Adipocyte (in vitro differentiated cells): ENCODE results near the gene LGMN.

Experiments
- DNase-seq: peaks from one replicate; pipeline ENCODE4 v3.0.0-alpha.2; 2015; ENCODE audit warnings: low read depth
- H3K27me3 ChIP-seq: replicated peaks from 2 replicates; pipeline ENCODE4 v1.7.0; 2013; ENCODE audit warnings: mild to moderate bottlenecking, low read length, moderate library complexity; ENCODE audit not compliant: control insufficient read depth, insufficient read depth
- H3K36me3 ChIP-seq: 2 replicates; pipeline ENCODE4 v1.7.0; 2013; ENCODE audit warnings: low read length, mild to moderate bottlenecking, moderate library complexity; ENCODE audit not compliant: control insufficient read depth, insufficient read depth, severe bottlenecking
- H3K4me1 ChIP-seq: 2 replicates; pipeline ENCODE4 v1.7.0; 2013; ENCODE audit warnings: mild to moderate bottlenecking, low read length, moderate library complexity; ENCODE audit not compliant: control insufficient read depth, insufficient read depth
- H3K4me3 ChIP-seq: 2 replicates; pipeline ENCODE4 v1.7.0; 2013; ENCODE audit warnings: mild to moderate bottlenecking, low read length, moderate library complexity
- H3K9ac ChIP-seq: 2 replicates; pipeline ENCODE4 v1.7.0; 2013; ENCODE audit warnings: mild to moderate bottlenecking, low read length, moderate library complexity
- H3K9me3 ChIP-seq: 2 replicates; pipeline ENCODE4 v1.7.0; 2013; ENCODE audit warnings: mild to moderate bottlenecking, low read length, moderate library complexity; ENCODE audit not compliant: control insufficient read depth

LGMN gene

DNA sequence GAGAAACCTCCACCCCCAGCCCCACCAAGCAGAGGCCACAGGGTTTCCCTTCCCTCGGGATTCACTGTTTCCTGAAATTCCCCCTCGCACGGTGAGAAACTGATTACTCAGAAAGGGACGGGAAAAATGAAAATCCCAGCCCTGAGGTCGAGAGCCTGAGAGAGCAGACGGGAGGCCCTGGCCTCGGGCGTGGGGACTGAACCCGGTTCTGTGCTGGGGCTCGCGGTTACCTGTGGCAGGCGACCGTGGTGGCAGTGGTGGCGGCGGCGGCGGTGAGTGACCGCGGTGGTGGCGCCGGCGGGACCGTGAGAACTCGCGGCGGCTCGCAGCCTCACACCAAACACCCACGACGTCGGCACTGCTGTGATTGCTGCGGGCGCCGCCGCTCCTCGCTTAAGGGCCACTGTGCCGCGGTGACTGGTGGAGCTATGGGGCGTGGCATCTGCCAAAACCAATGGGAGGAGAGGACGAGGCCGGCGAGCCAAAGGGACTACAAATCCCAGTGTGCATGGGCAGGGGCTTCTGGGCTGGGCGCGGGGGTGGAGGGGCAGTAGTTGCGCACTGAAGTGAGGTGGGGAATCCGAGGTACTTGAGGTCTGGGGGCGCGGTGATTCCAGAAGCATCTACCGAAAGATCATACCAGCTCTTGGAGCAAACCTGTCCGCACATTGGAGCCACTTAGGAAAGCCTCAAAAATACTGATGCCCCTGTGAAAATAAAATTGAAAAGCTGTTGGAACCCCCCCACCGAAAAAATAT is at the start of gene LGMN:
TSS of gene LGMN (minus strand) at position 369 of the 758 bp plus-strand sequence. CDS start 15,841 bp downstream, outside the sequence.
- DNase-seq, result peak; percentile 98
- peaks cover 5% of the 10 kb centered on the region for H3K4me1 ChIP-seq
- no peaks in the 10 kb centered on the region for H3K36me3 ChIP-seq
- peaks cover 5% of the 10 kb centered on the region for H3K27me3 ChIP-seq
- H3K9ac ChIP-seq, result peak within 1 kb of the TSS; percentile 88
- H3K9me3 ChIP-seq, result no peaks in the 10 kb centered on the region
- H3K4me3 ChIP-seq, result peak within 1 kb of the TSS; percentile 96

DNA sequence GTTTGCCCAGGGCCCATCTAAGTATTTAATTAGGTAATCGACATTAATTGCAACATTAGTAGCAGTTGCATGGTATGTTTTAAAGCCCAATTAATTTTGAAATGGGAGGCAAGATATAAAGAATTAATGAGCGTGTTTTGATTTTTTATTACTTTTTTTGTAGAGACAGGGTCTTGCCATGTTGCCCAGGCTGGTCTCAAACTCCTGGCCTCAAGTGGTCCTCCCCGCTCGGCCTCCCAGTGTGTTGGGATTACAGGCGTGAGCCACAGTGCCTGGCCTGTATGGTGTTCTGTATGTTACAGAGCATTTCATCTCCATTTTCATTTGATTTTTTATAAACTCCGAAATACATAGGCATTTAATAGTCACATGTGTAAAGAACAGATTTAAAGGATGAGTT is 46.5 kb upstream of the LGMN start:
- Histone ChIP-seq H3K27me3 (no peaks in the 10 kb centered on the region), H3K9ac (peak overlapping the region; percentile 98), H3K9me3 (peaks cover 4% of the 10 kb centered on the region), H3K4me3 (peak overlapping the region; percentile 95), H3K36me3 (peaks cover 24% of the 10 kb centered on the region), H3K4me1 (peaks cover 28% of the 10 kb centered on the region)
- no peak for DNase-seq

DNA sequence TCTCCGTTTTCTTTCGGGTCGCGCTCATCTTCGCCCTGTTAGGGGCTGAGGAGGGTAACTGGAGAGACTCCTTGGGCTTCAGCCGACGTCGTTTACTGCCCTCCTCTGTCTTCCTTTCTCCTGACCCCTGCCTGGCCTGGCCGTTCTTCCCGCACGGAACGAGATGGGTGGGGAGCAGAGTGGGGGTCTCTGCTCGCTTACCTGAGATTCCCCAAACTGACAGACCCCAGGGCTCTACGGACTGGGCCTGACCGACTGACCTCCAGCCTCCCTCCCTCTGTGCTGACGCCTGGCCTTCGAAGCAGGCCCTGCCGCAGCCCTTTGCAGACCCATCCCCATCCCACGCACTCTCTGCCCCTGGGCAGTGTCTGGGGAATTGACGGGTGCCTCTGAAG is 46.1 kb upstream of the LGMN start:
- Histone ChIP-seq H3K36me3 (peaks cover 20% of the 10 kb centered on the region), H3K9me3 (peaks cover 8% of the 10 kb centered on the region)
- peak; percentile 46 for DNase-seq

DNA sequence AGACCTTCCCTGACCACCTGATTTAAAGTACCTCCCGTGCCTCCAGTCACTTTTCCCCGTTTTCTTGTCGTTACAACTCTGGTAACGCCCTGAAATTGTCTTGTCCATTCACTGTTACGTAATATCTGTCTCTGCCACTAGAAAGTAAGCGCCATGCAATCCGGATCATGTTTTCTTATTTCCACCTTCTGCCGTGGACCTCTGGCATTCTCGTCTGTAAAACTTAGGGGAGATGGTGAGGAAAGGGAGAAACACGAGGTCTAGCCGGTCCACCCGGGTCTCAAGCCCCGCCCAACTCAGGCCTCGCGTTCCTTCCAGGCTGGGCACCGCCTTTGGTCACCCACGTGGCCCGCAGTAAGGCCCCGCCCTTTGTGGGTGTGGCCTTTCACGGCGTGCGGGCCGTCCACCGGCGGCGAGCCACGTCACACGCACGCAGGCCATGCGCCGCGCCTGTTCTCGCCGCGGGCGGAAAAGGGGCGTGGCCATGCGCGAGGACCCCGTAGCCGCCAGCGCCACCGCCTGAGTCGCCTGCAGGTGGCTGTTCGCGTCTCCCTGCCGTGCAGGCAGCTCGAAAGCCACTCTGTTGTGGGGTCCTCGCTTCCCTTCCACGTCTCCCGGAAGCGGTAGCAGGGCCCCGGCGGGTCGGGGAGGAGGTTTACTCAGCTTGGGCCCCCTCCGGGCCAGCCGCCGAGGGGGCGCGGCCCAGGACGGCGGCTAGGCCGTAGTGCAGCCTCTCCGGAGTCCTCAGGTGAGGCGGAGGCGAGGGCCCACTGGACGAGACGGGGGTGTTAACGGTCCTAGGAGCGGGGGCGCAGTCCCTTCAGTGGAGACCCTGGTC is 45.5 kb upstream of the LGMN start, which contains the start of gene GOLGA5:
TSS of gene GOLGA5 (plus strand) at position 597 of the 838 bp plus-strand sequence. CDS start 3,133 bp downstream, outside the sequence.
- peaks cover 25% of the 10 kb centered on the region for H3K4me1 ChIP-seq
- peak within 1 kb of the TSS; percentile 95 for H3K4me3 ChIP-seq
- no peaks in the 10 kb centered on the region for H3K27me3 ChIP-seq
- peaks cover 19% of the 10 kb centered on the region for H3K36me3 ChIP-seq
- peak; percentile 99 for DNase-seq
- H3K9ac ChIP-seq, result peak within 1 kb of the TSS; percentile 98
- H3K9me3 ChIP-seq, result peaks cover 14% of the 10 kb centered on the region

More for the DNA sequence above, 46.1 kb upstream of the LGMN start:
- H3K4me1 ChIP-seq, result peaks cover 25% of the 10 kb centered on the region
- no peaks in the 10 kb centered on the region for H3K27me3 ChIP-seq
- H3K9ac ChIP-seq, result peak overlapping the region; percentile 98
- H3K4me3 ChIP-seq, result peak overlapping the region; percentile 95

- peak overlapping the region; percentile 95 for H3K4me3 ChIP-seq
- no peaks in the 10 kb centered on the region for H3K27me3 ChIP-seq
- H3K9ac ChIP-seq, result no peak overlapping the region
- H3K9me3 ChIP-seq, result peaks cover 19% of the 10 kb centered on the region
- H3K4me1 ChIP-seq, result peaks cover 25% of the 10 kb centered on the region
- DNase-seq, result no peak
- peaks cover 9% of the 10 kb centered on the region for H3K36me3 ChIP-seq
Observed at GRCh38 chr14:92792885-92793284, 44.5 kb upstream of the LGMN start.

DNA sequence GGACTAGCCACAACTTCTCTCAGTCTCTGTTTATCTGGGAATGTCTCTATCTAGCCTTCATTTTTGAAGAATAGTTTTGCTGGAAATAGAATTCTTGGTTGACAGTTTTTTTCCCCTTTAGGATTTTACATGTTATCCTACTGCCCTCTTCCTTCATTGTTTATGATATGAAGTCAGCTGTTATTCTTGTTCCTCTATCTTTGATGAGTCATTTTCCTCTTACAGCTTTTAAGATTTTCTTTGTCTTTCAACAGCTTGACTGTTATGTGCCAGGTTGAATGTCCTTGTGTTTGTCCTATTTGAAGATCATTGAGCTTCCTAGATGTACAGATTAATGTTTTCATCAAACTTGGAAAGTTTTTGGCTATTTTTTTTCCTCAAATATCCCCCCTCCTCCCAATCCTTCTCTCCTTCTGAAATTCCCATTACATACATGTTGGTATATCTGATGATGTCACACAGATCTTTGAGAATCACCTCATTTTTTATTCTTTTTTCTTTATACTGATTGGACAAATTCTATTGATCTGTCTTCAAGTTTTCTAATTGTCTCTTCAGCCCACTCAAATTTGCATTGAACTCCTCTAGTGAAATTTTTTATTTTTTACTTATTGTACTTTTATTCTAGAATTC is 41.1 kb upstream of the LGMN start:
- Histone ChIP-seq H3K9me3 (peaks cover 19% of the 10 kb centered on the region), H3K4me3 (no peak overlapping the region), H3K27me3 (no peaks in the 10 kb centered on the region), H3K4me1 (peaks cover 22% of the 10 kb centered on the region), H3K36me3 (no peaks in the 10 kb centered on the region), H3K9ac (no peak overlapping the region)
- DNase-seq, result no peak

DNA sequence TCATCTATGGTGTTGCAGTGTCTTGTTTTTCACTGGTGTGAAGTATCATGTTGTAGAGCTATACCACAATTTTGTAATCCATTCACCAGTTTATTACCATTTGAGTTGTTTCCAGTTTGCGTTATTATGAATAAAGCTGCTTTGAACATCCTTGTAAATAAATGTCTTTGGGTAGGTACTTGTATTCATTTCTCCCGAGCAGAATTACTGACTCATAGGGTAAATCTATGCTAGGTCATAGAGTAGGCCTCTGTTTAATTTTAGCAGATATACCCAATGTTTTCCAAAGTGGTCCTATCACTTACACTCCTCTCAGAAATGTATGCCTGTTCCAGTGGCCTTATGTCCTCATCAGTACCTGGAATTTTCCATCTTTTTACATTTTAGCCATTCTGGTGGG is 39.1 kb upstream of the LGMN start:
- no peak overlapping the region for H3K9ac ChIP-seq
- H3K27me3 ChIP-seq, result no peaks in the 10 kb centered on the region
- peaks cover 19% of the 10 kb centered on the region for H3K9me3 ChIP-seq
- H3K4me1 ChIP-seq, result peaks cover 15% of the 10 kb centered on the region
- no peak for DNase-seq
- H3K36me3 ChIP-seq, result no peaks in the 10 kb centered on the region
- H3K4me3 ChIP-seq, result no peak overlapping the region

GRCh38 chr14:92786427-92786756 is 38.0 kb upstream of the LGMN start:
- H3K9me3 ChIP-seq, result peaks cover 19% of the 10 kb centered on the region
- DNase-seq, result no peak

GRCh38 chr14:92785667-92786426 is 37.4 kb upstream of the LGMN start:
- H3K9ac ChIP-seq, result peak overlapping the region; percentile 69
- H3K9me3 ChIP-seq, result peaks cover 19% of the 10 kb centered on the region
- peaks cover 15% of the 10 kb centered on the region for H3K4me1 ChIP-seq
- H3K36me3 ChIP-seq, result no peaks in the 10 kb centered on the region
- peak overlapping the region; percentile 72 for H3K4me3 ChIP-seq
- no peaks in the 10 kb centered on the region for H3K27me3 ChIP-seq
- peak; percentile 69 for DNase-seq

More at GRCh38 chr14:92786427-92786756, 38.0 kb upstream of the LGMN start:
- Histone ChIP-seq H3K4me3 (peak overlapping the region; percentile 72), H3K36me3 (no peaks in the 10 kb centered on the region), H3K27me3 (no peaks in the 10 kb centered on the region), H3K4me1 (peaks cover 15% of the 10 kb centered on the region), H3K9ac (peak overlapping the region; percentile 69)

DNA sequence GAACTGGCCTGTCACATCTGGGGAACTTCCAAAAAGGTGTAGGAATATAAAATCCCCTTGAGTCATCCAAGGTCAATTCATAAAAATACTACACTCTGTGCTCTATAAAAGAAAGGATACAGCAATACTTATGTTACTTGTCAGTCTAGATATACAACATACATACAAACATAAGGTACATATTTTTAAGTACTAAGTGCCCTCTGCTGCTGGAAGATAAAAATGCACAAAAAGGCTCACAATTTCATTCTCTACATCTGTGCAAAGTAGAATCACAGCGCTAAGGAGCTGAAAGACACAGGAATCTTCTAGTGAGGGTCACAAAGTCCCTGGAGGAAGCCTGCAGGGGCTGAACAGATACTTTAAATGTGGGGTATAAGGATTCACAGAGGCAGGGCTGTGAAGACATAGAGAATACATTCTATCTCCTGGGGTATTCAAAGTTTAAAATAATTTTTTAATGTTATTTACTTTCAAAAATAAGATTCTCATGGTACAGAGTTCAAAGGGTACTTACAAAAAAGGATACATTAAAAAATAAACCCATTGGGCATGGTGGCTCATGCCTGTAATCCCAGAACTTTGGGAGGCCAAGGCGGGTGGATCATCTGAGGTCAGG is 35.5 kb upstream of the LGMN start:
- peak; percentile 84 for DNase-seq
- H3K9me3 ChIP-seq, result peaks cover 5% of the 10 kb centered on the region
- H3K36me3 ChIP-seq, result no peaks in the 10 kb centered on the region
- peaks cover 15% of the 10 kb centered on the region for H3K4me1 ChIP-seq
- no peaks in the 10 kb centered on the region for H3K27me3 ChIP-seq
- no peak overlapping the region for H3K9ac ChIP-seq
- no peak overlapping the region for H3K4me3 ChIP-seq
